Smooth muscle cell (in vitro differentiated cells): ENCODE measurements around the gene DSE. TPM values are rescaled to one million over a fixed set of nuclear protein-coding genes. Genes with fewer than 3 reads are reported as not detected.
A peak's percentile ranks its signal among the peaks of the same experiment; 100 is the strongest.

Experiments used
- DNase-seq: peaks from one replicate; lab custom pipeline; 2025; ENCODE audit not compliant: unreplicated experiment; lab: John Stamatoyannopoulos, UW
- H2AFZ ChIP-seq: fragments of 200-600 bp; sonication (generic); 2 replicates; pipeline ENCODE4 v1.6.0; 2016; ENCODE audit warnings: antibody characterized with exemption, low read depth, mild to moderate bottlenecking
- H3F3A ChIP-seq: fragments of 200-600 bp; sonication (generic); 2 replicates; pipeline ENCODE4 v1.6.0; 2017; ENCODE audit warnings: antibody characterized with exemption, low read depth
- H3K27ac ChIP-seq: fragments of 200-600 bp; sonication (generic); 2 replicates; pipeline ENCODE4 v1.5.1; 2016; ENCODE audit warnings: low read depth, mild to moderate bottlenecking
- H3K27me3 ChIP-seq: fragments of 200-600 bp; sonication (generic); 2 replicates; pipeline ENCODE4 v1.6.1; 2016; ENCODE audit warnings: low read depth, mild to moderate bottlenecking
- H3K36me3 ChIP-seq: fragments of 200-600 bp; sonication (generic); 2 replicates; pipeline ENCODE4 v1.5.1; 2016; ENCODE audit warnings: low read depth
- H3K4me1 ChIP-seq: fragments of 200-600 bp; sonication (generic); 2 replicates; pipeline ENCODE4 v1.5.1; 2016; ENCODE audit warnings: low read depth
- H3K4me2 ChIP-seq: fragments of 200-600 bp; sonication (generic); 2 replicates; pipeline ENCODE4 v1.6.0; 2016; ENCODE audit warnings: mild to moderate bottlenecking
- H3K4me3 ChIP-seq: fragments of 200-600 bp; sonication (generic); 2 replicates; pipeline ENCODE4 v1.5.1; 2016; ENCODE audit warnings: mild to moderate bottlenecking
- H3K79me2 ChIP-seq: fragments of 200-600 bp; sonication (generic); 2 replicates; pipeline ENCODE4 v1.6.0; 2016; ENCODE audit warnings: low read depth, mild to moderate bottlenecking
- H3K9ac ChIP-seq: fragments of 200-600 bp; sonication (generic); 2 replicates; pipeline ENCODE4 v1.6.0; 2016; ENCODE audit warnings: low read depth
- H3K9me3 ChIP-seq: fragments of 200-600 bp; sonication (generic); replicated peaks from 2 replicates; pipeline ENCODE4 v1.5.1; 2016; ENCODE audit warnings: low read depth
- H4K20me1 ChIP-seq: fragments of 200-600 bp; sonication (generic); 2 replicates; pipeline ENCODE4 v1.6.0; 2016; ENCODE audit warnings: low read depth
- CTCF ChIP-seq: fragments of 200-600 bp; sonication (generic); IDR thresholded peaks from 2 replicates; pipeline ENCODE4 v1.5.1; 2017; ENCODE audit warnings: borderline replicate concordance, mild to moderate bottlenecking, antibody characterized with exemption; ENCODE audit not compliant: insufficient read depth, poor library complexity, severe bottlenecking
- WGBS: methylation state at CpG from one replicate; pipeline ENCODE4 v1.1.7; 2016; ENCODE audit warnings: low lambda C conversion rate; 5-methylcytosine and 5-hydroxymethylcytosine counted together
- polyA plus RNA-seq: library from polyadenylated mRNA; unstranded; fragments of >200 nt; fragmentation: Nextera tagmentation; extraction: Ambion mirVana; gene quantifications from 2 replicates; pipeline ENCODE4 v1.2.1, GENCODE V29; 2016
- total RNA-seq: library from RNA; depleted of rRNA; stranded (reverse); fragments of >200 nt; gene quantifications from 2 replicates; pipeline ENCODE4 v1.2.3, GENCODE V29; 2014

The DSE gene
- total and polyA plus RNA-seq, 2 experiments from 2014 or later = 38.6 to 76.2 TPM

GRCh38 chr6:116447052-116447451, 76.3 kb downstream of the DSE start:
- Histone ChIP-seq H3K4me3 (peak overlapping the region; percentile 15), H3K27ac (peak overlapping the region; percentile 94), H3K9ac (peak overlapping the region; percentile 42), H3K27me3 (no peaks in the 10 kb centered on the region), H3K4me2 (peak overlapping the region; percentile 77), H3K79me2 (no peaks in the 10 kb centered on the region), H3K4me1 (peaks cover 7% of the 10 kb centered on the region), H2AFZ (no peak overlapping the region), H3F3A (peaks cover 6% of the 10 kb centered on the region), H4K20me1 (no peaks in the 10 kb centered on the region), H3K36me3 (no peaks in the 10 kb centered on the region), H3K9me3 (no peaks in the 10 kb centered on the region)
- 45% methylated on average over 3 of the region's 3 CpGs for WGBS
- no peak for DNase-seq
- TF ChIP-seq CTCF = no peak

- TF ChIP-seq CTCF = no peak
- H3K36me3 ChIP-seq = no peaks in the 10 kb centered on the region
- peak overlapping the region; percentile 94 for H3K27ac ChIP-seq
- no peak overlapping the region for H2AFZ ChIP-seq
- peaks cover 6% of the 10 kb centered on the region for H3F3A ChIP-seq
- no peaks in the 10 kb centered on the region for H3K79me2 ChIP-seq
- no peaks in the 10 kb centered on the region for H3K27me3 ChIP-seq
- H3K9me3 ChIP-seq = no peaks in the 10 kb centered on the region
- no peaks in the 10 kb centered on the region for H4K20me1 ChIP-seq
- WGBS = 5% methylated on average over 2 of the region's 2 CpGs
- peak; percentile 3 for DNase-seq
- H3K9ac ChIP-seq = no peak overlapping the region
- peak overlapping the region; percentile 15 for H3K4me3 ChIP-seq
- peak overlapping the region; percentile 77 for H3K4me2 ChIP-seq
- peaks cover 7% of the 10 kb centered on the region for H3K4me1 ChIP-seq
Measured at GRCh38 chr6:116447496-116448011, 76.8 kb downstream of the DSE start.

GRCh38 chr6:116449565-116449964, 78.8 kb downstream of the DSE start:
- H3K9ac ChIP-seq = no peak overlapping the region
- TF ChIP-seq CTCF = no peak
- no peaks in the 10 kb centered on the region for H4K20me1 ChIP-seq
- no peak overlapping the region for H3K27ac ChIP-seq
- peaks cover 7% of the 10 kb centered on the region for H3K4me1 ChIP-seq
- no peaks in the 10 kb centered on the region for H3K9me3 ChIP-seq
- no peak for DNase-seq
- WGBS = 100% methylated on average over 1 of the region's 1 CpG
- H3K79me2 ChIP-seq = no peaks in the 10 kb centered on the region
- no peak overlapping the region for H3K4me2 ChIP-seq
- no peak overlapping the region for H2AFZ ChIP-seq
- no peaks in the 10 kb centered on the region for H3K27me3 ChIP-seq
- H3F3A ChIP-seq = peaks cover 6% of the 10 kb centered on the region
- no peaks in the 10 kb centered on the region for H3K36me3 ChIP-seq
- no peak overlapping the region for H3K4me3 ChIP-seq

- no peaks in the 10 kb centered on the region for H3K36me3 ChIP-seq
- peaks cover 7% of the 10 kb centered on the region for H3K4me1 ChIP-seq
- H3K27me3 ChIP-seq = no peaks in the 10 kb centered on the region
- no peak overlapping the region for H2AFZ ChIP-seq
- H3K27ac ChIP-seq = no peak overlapping the region
- no peak overlapping the region for H3K9ac ChIP-seq
- no peaks in the 10 kb centered on the region for H3K9me3 ChIP-seq
- no peak for TF ChIP-seq CTCF
- H3K4me3 ChIP-seq = no peak overlapping the region
- H4K20me1 ChIP-seq = no peaks in the 10 kb centered on the region
- no peak for DNase-seq
- H3K4me2 ChIP-seq = no peak overlapping the region
- H3K79me2 ChIP-seq = no peaks in the 10 kb centered on the region
- 86% methylated on average over 1 of the region's 1 CpG for WGBS
- peaks cover 6% of the 10 kb centered on the region for H3F3A ChIP-seq
Measured at GRCh38 chr6:116450185-116450710, 79.5 kb downstream of the DSE start.
